ENCODE results near the gene ECE1. TPM values are rescaled to one million over a fixed set of nuclear protein-coding genes. Genes with fewer than 3 reads are reported as not detected.

Gene ECE1
- total and polyA plus RNA-seq, 2 of the 13 experiments (the other 11 are each of a cell fraction or from before 2014, with no cell fraction given): 13.5 to 21.2 TPM

DNA sequence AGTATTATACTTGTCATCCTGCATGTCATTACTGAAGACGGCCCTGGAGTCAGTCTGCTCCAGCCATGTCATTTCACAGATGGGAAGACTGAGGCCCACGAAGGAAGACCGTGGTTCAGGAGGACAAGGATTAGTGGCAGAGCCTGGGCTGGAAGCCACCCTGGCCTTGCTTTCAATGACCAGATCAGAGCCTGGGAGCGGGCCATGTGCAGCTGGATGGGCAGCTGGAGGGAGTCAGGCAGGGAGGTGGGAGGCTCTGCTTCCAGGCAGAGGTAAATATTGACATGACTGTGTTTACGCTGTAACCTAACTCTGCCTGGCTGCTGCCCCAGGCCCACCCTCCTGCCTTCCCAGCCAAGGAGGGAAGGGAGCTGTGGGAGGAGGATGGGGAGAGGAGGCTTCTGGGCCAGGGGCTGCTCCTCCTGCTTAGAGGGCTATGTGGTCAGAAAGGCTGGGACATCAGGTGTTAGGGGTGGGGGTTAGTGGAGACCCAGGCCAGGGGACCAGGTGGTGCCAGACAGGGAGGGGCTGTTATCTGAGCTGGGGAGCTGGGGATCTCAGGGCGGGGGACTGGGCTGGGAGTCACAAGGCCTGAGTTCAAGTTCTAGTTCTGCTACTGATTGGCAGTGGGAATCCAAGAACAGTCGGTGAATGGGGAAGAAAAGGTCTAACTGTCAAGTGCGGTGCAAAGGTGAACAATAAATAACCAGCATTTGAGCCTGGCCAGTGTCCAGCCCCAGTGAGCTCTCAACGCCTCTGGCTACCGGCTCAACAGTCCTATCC is 48.5 kb upstream of the ECE1 start (continued):
- TF ChIP-seq, protein P1, sequence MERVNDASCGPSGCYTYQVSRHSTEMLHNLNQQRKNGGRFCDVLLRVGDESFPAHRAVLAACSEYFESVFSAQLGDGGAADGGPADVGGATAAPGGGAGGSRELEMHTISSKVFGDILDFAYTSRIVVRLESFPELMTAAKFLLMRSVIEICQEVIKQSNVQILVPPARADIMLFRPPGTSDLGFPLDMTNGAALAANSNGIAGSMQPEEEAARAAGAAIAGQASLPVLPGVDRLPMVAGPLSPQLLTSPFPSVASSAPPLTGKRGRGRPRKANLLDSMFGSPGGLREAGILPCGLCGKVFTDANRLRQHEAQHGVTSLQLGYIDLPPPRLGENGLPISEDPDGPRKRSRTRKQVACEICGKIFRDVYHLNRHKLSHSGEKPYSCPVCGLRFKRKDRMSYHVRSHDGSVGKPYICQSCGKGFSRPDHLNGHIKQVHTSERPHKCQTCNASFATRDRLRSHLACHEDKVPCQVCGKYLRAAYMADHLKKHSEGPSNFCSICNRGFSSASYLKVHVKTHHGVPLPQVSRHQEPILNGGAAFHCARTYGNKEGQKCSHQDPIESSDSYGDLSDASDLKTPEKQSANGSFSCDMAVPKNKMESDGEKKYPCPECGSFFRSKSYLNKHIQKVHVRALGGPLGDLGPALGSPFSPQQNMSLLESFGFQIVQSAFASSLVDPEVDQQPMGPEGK (CRISPR knock-in tag; IDR thresholded peaks at IDR 0.05): peak; percentile 94
- TF ChIP-seq, protein P2, sequence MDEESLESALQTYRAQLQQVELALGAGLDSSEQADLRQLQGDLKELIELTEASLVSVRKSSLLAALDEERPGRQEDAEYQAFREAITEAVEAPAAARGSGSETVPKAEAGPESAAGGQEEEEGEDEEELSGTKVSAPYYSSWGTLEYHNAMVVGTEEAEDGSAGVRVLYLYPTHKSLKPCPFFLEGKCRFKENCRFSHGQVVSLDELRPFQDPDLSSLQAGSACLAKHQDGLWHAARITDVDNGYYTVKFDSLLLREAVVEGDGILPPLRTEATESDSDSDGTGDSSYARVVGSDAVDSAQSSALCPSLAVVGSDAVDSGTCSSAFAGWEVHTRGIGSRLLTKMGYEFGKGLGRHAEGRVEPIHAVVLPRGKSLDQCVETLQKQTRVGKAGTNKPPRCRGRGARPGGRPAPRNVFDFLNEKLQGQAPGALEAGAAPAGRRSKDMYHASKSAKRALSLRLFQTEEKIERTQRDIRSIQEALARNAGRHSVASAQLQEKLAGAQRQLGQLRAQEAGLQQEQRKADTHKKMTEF (CRISPR knock-in tag; IDR thresholded peaks at IDR 0.05): peak; percentile 94
- no peak for TF ChIP-seq FIP1L1 (IDR thresholded peaks at IDR 0.05; ENCODE audit: borderline replicate concordance, insufficient read depth, low read depth, low read length)
- no peak for TF ChIP-seq ZSCAN22 (CRISPR knock-in tag; IDR thresholded peaks at IDR 0.05)
- no peak for TF ChIP-seq ZNF143 (CRISPR knock-in tag; IDR thresholded peaks at IDR 0.05)
- no peak for TF ChIP-seq HMGA1 (CRISPR knock-in tag; conservative IDR thresholded peaks at IDR 0.05)
- peak; percentile 100 for TF ChIP-seq ZNF292 (CRISPR knock-in tag; IDR thresholded peaks at IDR 0.05; ENCODE audit: borderline replicate concordance, low read depth)
- no peak for TF ChIP-seq RBFOX2 (IDR thresholded peaks at IDR 0.05; ENCODE audit: low read depth, low read length)
- TF ChIP-seq, protein P3, sequence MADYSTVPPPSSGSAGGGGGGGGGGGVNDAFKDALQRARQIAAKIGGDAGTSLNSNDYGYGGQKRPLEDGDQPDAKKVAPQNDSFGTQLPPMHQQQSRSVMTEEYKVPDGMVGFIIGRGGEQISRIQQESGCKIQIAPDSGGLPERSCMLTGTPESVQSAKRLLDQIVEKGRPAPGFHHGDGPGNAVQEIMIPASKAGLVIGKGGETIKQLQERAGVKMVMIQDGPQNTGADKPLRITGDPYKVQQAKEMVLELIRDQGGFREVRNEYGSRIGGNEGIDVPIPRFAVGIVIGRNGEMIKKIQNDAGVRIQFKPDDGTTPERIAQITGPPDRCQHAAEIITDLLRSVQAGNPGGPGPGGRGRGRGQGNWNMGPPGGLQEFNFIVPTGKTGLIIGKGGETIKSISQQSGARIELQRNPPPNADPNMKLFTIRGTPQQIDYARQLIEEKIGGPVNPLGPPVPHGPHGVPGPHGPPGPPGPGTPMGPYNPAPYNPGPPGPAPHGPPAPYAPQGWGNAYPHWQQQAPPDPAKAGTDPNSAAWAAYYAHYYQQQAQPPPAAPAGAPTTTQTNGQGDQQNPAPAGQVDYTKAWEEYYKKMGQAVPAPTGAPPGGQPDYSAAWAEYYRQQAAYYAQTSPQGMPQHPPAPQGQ (CRISPR knock-in tag; IDR thresholded peaks at IDR 0.05; ENCODE audit: borderline replicate concordance): 0 out of 2 replicates have a peak, but pooled peaks have one; percentile 21
- no peak for TF ChIP-seq ZNF333 (CRISPR knock-in tag; IDR thresholded peaks at IDR 0.05; ENCODE audit: borderline replicate concordance)
- no peak for TF ChIP-seq ATAD3A (CRISPR knock-in tag; IDR thresholded peaks at IDR 0.05)
- peak; percentile 65 for TF ChIP-seq GABPB1 (CRISPR knock-in tag; IDR thresholded peaks at IDR 0.05)
- peak; percentile 84 for TF ChIP-seq ZNF501 (CRISPR knock-in tag; IDR thresholded peaks at IDR 0.05)
- TF ChIP-seq BHLHE40 (IDR thresholded peaks at IDR 0.05; ENCODE audit: low read length): 0 out of 2 replicates have a peak, but pooled peaks have one; percentile 45
- TF ChIP-seq PAWR (CRISPR knock-in tag; IDR thresholded peaks at IDR 0.05; ENCODE audit: borderline replicate concordance): no peak
- no peak for TF ChIP-seq ZNF10 (CRISPR knock-in tag; IDR thresholded peaks at IDR 0.05; ENCODE audit: borderline replicate concordance, low read depth)
- TF ChIP-seq, protein P4, sequence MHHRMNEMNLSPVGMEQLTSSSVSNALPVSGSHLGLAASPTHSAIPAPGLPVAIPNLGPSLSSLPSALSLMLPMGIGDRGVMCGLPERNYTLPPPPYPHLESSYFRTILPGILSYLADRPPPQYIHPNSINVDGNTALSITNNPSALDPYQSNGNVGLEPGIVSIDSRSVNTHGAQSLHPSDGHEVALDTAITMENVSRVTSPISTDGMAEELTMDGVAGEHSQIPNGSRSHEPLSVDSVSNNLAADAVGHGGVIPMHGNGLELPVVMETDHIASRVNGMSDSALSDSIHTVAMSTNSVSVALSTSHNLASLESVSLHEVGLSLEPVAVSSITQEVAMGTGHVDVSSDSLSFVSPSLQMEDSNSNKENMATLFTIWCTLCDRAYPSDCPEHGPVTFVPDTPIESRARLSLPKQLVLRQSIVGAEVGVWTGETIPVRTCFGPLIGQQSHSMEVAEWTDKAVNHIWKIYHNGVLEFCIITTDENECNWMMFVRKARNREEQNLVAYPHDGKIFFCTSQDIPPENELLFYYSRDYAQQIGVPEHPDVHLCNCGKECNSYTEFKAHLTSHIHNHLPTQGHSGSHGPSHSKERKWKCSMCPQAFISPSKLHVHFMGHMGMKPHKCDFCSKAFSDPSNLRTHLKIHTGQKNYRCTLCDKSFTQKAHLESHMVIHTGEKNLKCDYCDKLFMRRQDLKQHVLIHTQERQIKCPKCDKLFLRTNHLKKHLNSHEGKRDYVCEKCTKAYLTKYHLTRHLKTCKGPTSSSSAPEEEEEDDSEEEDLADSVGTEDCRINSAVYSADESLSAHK (CRISPR knock-in tag; IDR thresholded peaks at IDR 0.05; ENCODE audit: borderline replicate concordance): no peak
- TF ChIP-seq ZMAT3 (CRISPR knock-in tag; conservative IDR thresholded peaks at IDR 0.05): 0 out of 2 replicates have a peak, but pooled peaks have one; percentile 49
- no peak for TF ChIP-seq ZNF577 (CRISPR knock-in tag; IDR thresholded peaks at IDR 0.05; ENCODE audit: borderline replicate concordance, low read depth)

Data from HepG2 (cell line).